Endothelial cell of umbilical vein (primary cell): ENCODE measurements around the gene SCFD1.

Source experiments
- CTCF ChIP-seq, 2 donors: IDR thresholded peaks; 1 replicate in 1 of 2; 2 replicates in 1 of 2; pipeline ENCODE4 v1.5.1; 2011; ENCODE audit warnings: low read length in 2 of 2, mild to moderate bottlenecking in 2 of 2, moderate library complexity in 2 of 2, control low read depth in 1 of 2, inconsistent platforms in 1 of 2, low read depth in 1 of 2; ENCODE audit not compliant: insufficient read depth in 1 of 2; ENCODE audit errors: extremely low read depth in 1 of 2
- EZH2 ChIP-seq: IDR thresholded peaks from 2 replicates; pipeline ENCODE4 v1.6.1; 2012; ENCODE audit warnings: borderline replicate concordance, low read depth, mild to moderate bottlenecking, moderate library complexity, low read length, inconsistent platforms; ENCODE audit not compliant: severe bottlenecking
- GATA2 ChIP-seq: IDR thresholded peaks from 2 replicates; pipeline ENCODE4 v1.7.0; 2011; ENCODE audit warnings: low read depth, mild to moderate bottlenecking, moderate library complexity, mixed read lengths, low read length; ENCODE audit not compliant: insufficient read length, insufficient read depth
- MYC ChIP-seq: IDR thresholded peaks from one replicate; pipeline ENCODE4 v1.6.1; 2011; ENCODE audit warnings: mild to moderate bottlenecking, low read depth, low read length
- POLR2A ChIP-seq: IDR thresholded peaks from 2 replicates; pipeline ENCODE4 v1.6.1; 2012; ENCODE audit warnings: low read depth, mild to moderate bottlenecking, control low read depth, low read length
- POLR2AphosphoS5 ChIP-seq: IDR thresholded peaks from 2 replicates; pipeline ENCODE4 v1.6.1; 2012; ENCODE audit warnings: low read depth, mild to moderate bottlenecking, control low read depth, low read length, moderate library complexity; ENCODE audit not compliant: insufficient read depth

- TF ChIP-seq MYC (no peak), CTCF (IDR thresholded peaks at IDR 0.05; ENCODE audit: extremely low read depth in 1 of 2, insufficient read depth in 1 of 2, low read depth in 1 of 2, low read length in 2 of 2) (no peak), POLR2A (no peak), POLR2AphosphoS5 (no peak), EZH2 (no peak), GATA2 (no peak)
These were observed 36.9 kb upstream of the SCFD1 start for GRCh38 chr14:30585204-30585603.
